NCI-H1417 (cell line): ENCODE data around the gene SUMO1.
"Not testable (repeated sequence)": the region's sequence is repeated elsewhere in the genome, so short reads cannot be mapped to it uniquely, and the experiment has no call there.

Experiments used
- DNase-seq, 3 experiments: peaks; one replicate each; lab custom pipeline; 2025; lab: John Stamatoyannopoulos, UW

Gene SUMO1

DNA sequence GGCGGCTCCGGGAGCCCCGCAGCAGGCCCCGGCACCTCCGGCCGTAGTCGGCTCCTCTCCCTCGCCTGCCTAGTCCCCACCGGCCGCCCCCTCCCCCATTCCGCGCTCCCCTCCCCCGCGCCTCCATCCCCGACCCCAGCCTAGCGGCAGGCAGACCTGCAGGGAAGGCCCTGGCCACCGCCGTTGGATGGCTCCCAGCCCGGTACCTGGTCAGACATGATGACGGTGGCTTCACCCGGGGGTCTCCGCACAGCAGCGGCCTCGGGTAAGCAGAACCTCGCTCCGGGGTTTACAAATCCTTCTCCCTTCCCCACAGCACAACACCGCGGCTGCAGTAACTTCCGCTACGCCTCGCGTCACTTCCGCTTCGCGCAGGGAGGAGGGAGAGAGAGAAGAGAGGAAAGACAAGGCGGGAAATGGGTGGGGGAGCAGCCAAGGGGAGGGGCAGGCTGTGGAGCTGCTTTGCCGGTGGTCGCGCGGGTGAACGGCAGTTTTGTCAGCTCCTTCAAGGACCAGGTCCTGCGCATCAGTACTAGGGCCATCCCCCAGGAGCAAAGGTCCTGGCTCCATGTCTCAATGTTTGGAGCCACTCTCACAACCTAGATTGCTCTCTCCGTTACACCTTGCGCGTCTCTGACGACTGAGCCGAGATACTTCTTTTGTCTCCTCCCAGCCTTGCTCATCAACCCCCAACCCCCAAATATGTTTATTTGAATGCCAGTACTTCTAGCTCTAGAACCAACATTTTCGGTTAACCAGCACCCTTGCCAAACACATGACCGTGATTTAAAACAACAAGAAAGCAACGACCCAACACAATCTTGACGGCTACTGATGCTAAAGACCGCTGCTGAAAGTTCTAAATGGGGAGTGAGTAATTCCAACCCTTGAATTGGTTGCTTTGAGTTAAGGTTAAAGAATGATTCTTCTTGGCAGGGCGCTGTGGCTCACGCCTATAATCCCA, at the start of gene SUMO1:
SUMO1 (minus strand) TSS at position 364 of the 964 bp plus-strand sequence; CDS start at position 218, 146 bp downstream.
- peak; percentile 75 to 96 (median 92) for DNase-seq

DNA sequence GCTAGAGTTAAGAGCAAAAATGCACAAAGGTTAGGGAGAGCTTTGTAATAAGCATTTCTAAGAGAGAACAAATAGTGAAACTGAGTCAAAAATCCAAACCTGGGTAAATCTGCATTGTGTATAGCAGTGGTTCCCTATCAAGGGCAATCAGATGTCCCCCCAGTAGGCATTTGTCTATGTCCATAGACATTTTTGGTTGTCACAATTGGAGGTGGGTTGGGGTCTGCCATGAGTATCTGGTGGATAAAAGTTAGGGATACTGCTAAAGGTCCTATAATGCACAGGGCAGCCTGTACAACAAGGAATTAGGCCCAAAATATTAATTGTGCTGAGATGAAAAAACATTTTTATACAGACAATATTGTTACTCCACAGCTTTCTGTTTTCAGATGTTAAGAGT, 48.2 kb upstream of the SUMO1 start:
- DNase-seq: no peak

DNA sequence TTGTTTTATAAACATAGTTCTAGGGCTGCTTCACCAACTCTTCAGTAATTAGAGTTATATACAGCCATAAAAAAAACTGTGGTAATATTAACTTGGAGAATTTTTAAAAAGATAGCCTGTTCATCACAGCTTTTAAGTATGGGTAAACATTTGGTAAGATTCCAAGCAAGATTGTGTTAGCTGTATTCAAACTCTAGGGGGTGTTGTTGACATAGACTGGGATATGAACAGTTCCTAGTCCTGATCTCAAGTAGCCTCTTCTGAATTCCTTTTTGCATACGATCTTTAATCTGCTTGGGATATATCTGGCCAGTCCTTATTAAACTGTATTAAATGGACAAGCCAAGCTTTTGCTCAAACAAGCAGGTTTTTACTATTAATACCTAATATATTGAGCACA, 40.5 kb upstream of the SUMO1 start:
- DNase-seq: peak in 2 of 3 experiments; percentile 3 to 44

DNA sequence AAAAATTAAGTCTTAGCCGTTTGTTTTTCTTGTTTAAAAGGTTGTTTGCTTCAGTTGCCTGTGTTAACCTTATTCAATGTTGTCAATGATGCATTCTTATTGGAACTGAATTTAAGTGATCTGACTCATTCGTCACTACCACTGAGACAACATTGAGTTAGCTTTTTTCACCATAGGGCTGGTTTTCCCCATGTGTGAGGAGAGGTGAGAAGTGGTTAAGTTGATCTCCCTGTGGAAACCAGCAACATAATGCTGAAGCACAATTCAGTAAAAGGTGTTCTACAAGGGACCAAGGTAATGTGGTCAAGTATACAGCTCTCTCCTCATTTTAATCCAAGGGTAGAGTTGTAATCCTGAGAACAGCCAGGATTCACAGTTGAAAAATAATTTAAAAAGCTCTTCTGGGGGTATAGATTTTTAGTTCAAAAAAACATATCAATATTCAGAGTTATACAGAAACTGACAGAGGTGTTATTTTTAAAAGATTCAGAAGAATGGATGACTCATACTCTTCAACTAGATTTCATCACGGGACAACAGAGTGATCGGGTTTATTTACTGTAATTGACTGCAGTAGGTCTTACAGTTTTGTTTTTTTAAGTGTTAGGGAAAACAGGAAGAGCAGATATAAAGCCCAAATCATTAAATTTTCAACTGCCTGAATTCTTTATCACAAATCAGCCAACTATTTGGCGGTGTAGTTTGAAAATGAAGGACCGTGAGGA, 39.8 kb upstream of the SUMO1 start:
- DNase-seq: no peak

DNA sequence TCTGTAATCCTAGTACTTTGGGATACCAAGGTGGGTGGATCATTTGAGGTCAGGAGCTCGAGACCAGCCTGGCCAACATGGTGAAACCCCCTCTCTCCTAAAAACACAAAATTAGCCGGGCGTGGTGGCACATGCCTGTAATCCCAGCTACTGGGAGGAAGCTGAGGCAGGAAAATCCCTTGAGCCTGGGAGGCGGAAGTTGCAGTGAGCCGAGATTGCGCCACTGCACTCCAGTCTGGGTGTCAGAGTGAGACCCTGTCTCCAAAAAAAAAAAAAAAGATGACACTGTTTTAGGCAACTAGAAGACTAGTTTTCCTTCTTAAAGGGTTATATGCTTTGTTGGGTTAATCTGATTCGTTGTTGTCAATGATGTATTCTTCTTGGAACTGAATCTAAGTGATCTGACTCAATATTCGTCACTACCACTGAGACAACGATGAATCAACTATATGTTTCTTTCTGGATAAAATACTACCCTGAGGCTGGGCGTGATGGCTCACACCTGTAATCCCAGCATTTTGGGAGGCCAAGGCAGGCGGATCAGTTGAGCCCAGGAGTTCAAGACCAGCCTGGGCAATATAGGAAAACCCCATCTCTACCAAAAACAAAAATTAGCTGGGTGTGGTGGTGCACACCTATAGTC, 37.8 kb upstream of the SUMO1 start:
- DNase-seq: not testable (repeated sequence)

DNA sequence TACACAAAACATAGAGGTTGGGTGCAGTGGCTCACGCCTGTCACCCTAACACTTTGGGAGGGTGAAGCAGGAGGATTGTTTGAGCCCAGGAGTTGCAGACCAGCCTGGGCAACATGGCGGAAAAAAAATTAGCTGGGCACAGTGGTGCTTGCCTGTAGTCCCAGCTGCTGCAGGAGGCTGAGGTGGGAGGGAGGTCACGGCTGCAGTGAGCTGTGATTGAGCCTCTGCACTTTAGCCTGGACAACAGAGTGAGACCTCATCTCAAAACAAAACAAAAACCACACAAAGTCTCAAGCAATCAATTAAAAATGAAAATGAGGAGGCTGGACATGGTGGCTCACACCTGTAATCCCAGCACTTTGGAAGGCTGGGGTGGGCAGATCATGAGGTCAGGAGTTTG, 32.1 kb upstream of the SUMO1 start:
- no peak for DNase-seq

DNA sequence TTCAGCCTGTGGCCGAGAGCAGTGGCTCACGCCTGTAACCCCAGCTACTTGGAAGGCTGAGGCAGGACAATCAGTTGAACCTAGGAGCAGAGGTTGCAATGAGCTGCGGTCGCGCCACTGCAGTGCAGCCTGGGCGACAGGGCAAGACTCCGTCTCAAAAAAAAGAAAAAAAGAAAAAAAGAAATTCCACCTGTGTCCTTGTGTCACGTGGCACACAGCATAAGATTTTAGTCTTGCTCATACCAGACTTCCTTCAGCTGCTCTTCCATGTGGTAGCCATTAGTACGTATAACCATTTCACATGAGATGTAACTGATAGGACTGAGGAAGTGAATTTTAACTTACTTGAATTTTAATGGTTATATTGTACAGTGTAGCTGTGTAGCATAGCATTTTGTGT, 31.2 kb upstream of the SUMO1 start:
- DNase-seq: no peak

DNA sequence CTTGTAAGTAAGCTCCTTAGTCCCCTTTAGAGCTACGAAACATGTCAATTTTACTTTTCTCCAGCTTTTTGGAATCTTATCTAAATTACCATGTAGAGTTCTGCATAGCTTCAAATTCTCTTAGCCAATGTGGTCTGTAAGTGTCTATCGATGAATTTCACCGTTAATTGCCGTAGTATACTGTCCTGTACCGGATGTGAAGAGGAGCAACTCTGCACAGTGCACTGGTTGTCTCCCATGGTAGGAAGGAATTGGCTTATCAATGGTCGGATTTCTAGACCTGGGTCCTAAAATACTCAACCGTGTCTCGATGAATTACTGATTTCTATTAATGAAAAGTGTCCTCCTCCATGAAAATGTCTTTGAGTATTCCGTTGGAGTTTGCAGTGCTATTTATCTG, 29.1 kb upstream of the SUMO1 start:
- no peak for DNase-seq

DNA sequence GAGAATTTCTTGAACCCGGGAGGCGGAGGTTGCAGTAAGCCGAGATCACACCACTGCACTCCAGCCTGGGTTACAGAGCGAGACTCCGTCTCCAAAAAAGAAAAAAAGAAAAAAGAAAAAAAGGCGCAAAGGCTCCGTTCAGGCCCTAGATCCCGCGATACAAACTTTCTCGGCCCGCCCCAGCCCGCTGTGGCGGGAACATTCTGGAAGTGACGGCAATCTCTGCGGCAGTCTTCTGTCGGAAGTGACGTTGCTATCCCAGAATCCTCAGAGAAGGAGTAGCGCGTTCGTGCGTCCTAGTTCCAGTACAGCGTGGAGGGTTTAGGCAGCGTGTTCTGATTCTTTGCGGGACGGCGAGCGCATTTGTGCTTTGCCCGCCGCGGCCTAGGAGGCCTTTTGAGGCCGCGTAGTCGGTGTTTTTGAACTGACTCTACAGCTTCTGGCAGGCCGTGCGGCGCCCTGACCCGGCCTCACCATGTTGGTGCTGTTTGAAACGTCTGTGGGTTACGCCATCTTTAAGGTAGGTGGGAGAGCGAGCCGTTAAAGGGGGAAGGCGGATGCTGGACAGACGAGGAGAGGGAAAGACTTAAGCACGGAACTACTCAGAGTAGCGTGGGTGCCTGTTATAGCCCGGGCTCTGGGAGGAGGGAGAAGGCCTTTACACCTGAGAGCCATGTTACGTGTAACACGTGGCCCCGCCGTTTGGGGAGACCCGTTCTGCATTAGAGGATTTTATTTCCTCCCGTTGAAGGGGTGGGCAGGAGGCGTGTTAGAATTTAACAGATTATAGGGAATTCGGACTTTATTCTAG, 27.3 kb upstream of the SUMO1 start, which contains the start of gene NOP58:
NOP58 (plus strand) TSS at position 297 of the 811 bp plus-strand sequence; CDS start at position 476, 179 bp downstream.
- peak; percentile 86 to 97 (median 92) for DNase-seq

DNA sequence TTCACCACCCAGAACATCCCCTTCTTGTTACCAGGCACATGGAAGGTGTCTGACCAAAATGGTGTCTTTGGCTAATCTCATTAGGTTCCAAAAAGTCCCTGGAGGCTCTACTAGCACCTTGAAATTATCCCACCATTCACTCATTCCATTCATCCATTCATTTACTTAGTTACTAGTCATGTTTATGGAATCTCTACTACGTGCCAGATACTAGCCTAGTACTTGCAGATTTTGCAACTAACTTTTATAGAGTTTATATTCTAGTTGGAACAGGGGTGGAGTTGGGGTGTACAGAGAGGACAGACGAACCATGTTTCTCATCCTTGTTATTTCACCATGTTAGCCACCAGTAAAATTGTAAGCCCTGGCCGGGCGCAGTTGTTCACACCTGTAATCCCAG, 23.1 kb upstream of the SUMO1 start:
- DNase-seq: no peak

DNA sequence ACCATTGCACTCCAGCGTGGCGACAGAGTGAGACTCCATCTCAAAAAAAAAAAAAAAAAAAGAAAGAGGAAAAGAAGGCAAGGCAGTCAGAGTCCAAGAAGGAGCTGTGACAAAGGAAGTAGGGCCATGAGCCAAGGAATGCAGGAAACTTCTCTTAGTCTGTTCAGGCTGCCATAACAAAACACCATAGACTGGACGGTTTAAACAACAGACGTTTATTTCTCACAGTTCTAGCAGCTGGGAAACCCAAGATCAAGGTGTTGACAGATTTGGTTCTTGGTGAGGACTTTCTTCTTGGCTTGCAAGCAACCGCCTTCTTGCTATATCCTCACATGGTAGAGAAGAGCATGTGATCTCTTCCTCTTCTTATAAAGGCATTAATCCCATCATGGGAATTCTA, 13.1 kb upstream of the SUMO1 start:
- no peak for DNase-seq

DNA sequence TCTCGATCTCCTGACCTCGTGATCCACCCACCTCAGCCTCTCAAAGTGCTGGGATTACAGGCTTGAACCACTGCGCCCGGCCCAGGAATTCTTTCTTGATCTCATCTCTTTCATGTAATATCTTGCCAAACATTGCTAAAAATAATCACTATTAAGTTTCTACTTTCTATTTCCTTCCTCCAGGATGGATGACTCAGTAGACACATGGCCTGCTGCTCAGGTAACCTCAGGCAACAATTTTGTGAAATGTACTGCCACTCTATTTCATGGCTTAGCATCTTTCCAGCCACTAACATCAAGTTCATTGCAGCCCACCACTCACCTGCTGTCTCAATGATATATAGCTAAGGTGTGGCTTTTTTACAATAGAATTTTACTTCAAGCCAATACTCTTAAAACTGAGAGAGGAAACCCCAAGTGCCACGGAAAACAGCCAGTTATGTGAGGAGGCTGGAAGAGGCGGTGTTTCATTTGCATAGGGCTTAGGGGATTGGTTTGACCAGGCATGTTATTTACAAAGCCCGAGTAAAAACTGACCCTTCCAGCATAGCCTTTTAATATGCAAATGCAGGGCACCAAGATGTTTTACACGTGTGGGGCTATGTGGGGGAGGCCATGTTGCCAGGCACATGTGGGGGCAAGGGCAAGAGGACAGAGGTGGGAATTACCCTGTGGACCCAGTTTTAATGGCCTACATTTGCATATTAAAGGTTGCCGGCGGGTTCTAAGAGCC, 11.3 kb upstream of the SUMO1 start:
- no peak for DNase-seq

DNA sequence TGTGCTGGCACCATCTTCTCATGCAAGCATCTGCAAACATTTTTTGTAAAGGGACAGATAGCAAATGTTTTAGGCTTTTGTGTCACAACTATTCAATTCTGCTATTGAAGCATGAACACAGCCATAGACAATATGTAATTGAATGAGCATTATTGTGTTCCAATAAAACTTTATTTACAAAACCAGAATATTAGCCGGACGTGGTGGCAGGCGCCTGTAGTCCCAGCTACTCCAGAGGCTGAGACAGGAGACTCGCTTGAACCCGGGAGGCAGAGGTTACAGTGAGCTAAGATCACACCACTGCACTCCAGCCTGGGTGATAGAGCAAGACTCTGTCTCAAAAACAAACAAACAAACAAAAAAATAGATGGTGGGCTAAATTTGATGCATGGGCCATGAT, 9.3 kb upstream of the SUMO1 start:
- not testable (repeated sequence) for DNase-seq

DNA sequence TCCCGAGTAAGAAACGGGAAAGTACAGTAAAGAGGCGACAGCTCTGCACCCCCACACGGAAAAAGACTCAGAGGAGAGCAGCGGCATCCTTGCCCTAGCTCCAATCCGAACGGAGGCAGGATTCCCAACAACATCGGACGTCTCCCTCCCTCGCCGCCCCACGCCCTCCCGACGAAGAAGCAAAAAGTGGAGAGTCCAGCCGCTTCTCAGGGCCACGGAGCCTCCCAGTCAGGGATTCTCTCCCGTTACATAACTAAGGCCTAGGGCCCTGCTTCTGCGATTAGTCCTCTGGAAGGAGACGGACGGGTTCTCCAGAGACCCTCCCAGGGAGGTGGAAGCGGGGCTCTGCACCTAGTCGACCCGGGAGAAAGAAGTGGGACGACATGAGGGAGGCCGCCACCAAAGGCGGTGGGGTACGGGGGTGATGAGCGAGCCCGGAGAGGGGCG, 587 bp downstream of the SUMO1 start:
- DNase-seq: peak in 2 of 3 experiments; percentile 65 to 72

DNA sequence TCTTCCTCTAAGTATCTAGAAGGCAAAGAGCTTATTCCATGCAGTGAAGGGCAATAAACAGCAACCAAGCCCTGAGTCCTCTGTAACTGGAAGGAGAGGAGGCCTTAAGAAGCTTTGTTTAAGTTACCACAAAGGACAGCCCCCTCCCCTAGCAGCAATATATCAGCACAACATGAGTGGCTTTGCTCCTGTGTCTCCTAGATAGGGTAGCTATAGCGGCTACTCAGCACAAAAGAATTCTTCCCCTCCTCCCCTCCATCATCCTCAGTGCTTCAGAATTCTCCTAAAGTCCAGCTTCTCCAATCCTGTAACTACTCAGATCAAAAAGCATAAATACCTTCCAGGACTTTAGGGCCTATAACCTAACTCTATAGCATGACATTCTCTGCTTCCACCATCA, 16.5 kb downstream of the SUMO1 start:
- no peak for DNase-seq

DNA sequence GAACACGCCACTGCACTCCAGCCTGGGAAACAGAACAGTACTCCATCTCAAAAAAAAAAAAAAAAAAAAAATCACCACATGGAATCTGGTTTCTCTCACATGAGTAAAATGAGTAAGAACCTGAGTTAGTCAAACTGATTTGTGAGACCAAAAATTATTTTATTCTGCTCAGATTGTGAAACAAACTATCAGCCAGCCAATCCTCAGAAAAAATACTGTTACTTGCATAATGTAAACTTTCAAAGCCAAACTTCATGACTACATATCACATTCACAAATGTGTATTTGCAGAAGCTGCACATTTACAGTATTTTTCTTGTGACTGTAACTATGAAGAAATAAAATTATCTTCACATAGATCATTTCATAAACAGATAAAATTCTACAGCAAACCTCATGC, 23.2 kb downstream of the SUMO1 start:
- DNase-seq: no peak

DNA sequence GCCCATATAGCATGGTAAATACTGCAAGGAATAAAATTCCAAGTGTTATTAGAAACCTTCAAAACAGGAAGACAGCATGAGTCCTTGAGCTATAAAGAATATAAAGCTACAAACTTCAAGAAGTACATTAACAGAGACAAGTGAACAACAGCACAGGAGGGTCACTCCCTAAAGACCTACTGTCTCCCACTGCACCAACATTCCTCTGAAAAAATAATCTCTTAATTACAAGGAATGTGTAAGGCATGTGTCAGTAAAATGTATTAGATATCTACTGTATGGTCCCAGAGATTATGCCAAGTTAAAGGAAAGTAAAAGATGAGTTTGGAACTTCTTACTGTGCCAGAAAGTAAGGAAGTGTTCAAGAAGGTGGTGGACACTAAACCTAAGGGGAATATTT, 29.9 kb downstream of the SUMO1 start:
- DNase-seq: no peak

DNA sequence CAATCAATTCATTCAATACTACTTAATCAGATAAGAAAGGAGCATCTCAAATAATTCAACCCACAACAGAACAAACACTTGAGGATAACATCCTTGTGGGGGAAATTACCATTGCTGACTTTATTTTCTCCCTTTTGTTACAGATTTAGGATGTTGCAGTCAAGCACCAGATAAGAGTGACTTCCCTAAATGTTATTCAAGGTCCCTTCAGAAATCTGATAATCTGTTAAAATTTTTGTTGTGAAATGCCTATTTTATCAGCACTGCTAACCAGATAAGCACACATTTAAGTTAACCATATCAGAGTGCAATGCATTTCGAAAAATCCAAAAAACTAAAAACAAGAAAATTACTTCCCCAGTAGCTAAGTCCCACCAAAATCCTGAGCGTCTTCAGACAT, 33.5 kb downstream of the SUMO1 start:
- no peak for DNase-seq

DNA sequence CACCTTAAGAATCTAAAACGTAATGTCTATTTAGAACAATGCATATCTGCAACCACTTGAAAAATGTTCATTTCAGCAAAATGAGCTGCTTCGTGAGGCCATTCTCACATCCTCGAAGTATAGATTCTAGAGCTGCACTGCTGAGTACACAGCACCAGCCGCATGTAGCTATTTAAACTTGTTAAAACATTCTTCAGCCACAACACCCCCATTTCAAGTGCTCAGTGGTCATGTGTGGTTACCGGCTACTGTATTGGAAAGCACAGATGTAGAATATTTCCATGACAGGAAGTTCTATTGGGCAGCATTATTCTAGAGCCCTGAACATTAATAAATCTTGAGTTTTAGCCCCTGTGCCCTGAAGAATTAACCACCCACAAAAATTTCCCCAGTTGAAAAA, 35.0 kb downstream of the SUMO1 start:
- no peak for DNase-seq

DNA sequence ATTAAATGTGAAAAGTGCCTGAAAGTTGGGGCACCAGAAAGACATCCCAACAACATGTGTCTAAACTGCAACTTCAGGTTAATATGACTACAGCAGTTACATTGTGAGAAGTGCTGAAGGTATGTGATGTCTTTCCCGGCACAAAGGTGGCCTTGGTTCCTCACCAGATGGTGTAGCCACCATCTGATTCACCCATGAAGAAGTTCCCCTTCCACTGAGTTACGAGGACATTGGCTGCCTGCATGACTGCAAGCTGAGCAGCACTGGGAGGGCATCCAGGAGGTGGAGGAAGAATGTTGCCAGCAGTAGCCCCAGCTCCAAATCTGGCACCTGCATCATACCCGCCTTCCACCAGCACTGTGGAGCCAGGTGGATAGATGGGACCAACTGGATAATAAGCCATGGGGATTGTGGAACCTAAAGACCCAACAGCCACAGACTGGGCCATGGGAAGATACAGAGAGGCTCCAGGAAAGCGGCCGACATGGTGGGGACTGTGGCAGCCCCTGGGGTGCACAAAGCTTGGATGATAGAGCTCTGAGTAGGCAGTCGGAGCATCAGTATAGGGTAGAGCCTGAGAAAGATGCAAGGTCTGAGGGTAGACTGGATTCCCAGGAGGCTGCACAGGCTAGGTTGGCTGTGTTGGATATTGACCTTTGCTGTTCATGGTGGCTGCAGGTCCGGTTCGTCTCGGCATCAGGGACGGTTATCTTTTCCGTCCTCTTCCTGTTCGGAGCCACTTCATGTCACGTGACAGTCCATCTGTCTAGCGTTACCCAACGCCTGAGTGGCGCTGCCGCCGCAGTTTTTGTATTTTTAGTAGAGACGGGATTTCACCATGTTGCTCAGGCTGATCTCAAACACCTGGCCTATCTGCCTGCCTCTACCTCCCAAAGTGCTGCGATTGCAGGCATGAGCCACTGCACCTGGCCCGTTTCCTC, 36.9 kb downstream of the SUMO1 start:
- no peak for DNase-seq
